HG03565 (cell line): ENCODE results near the gene DMBX1.

Experiments used
- ATAC-seq: cut with Tn5 transposase; IDR thresholded peaks from one replicate; pipeline ENCODE4 v1.9.1; 2021; ENCODE audit warnings: mild to moderate bottlenecking, moderate library complexity; ENCODE audit not compliant: unreplicated experiment

The DMBX1 gene

GRCh38 chr1:46458846-46459245 lies 30.8 kb upstream of the DMBX1 start:
- no peak for ATAC-seq

GRCh38 chr1:46459315-46459714 lies 30.3 kb upstream of the DMBX1 start:
- ATAC-seq: no peak

DNA sequence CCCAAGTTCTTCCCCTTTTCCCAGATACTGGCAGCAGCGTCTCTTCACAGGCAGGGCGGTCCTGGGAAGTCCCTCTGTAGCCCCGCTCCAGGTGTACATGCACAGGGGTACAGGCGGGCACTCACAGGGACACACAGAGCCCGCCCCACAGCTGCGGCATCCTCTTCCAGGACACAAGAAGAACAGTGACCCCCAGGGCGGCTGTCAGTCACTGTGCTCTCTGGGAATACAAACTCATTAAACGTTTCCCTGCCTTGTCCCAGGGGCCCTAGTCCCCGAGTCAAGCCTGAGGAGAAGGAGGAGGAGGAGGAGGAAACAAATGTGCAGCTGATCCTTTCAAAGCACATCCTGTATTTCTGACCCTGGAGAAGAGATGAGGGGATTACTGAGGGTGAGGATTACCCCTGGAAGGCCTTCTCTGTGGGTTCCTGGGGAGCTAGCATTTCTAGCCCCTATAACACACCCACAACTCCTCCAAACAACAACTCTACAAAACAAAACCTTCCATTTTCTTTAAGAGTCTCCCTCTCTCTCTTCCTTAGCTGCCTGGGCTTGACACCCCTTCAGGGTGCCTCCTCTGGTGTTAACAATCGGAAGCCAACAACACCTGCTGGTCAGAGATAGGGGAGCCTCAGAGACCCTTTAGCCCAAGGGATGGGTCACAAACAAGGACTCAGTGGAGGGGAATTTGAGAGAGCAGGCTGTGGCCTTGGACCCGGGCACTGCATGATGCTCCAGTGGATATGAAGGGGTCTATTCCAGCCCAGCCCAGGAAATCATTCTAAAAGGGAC lies 28.4 kb upstream of the DMBX1 start:
- ATAC-seq: no peak

DNA sequence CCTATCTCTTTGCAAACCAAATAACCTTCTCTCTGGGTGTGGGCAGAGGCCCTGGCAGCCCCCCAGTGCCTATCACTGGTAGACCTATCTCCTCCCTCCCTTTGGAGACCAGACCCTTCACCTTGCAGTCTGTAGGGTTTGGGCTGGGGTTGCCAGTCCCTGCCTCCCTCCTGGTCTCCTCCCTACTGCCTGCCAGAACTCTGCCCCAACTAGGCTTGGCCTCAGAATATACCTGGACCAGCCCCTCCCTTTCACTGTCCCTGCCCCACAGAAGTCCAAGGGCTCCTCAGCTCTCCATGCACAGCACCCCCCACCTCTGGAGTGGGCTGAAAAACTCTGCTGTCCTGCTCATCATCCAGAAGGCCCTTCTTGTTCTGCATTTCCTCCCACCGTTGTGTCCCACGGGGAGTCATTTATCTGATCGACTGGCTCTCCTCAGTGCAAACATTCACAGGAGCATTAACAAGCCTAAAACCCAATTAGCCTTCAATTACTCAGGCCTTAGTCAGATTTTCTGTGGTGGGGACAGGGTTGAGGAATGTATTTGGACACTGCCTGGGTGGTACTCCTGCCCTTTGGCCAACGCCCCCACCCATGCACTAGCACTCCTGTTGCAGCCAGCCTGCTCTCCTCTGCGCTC lies 27.7 kb upstream of the DMBX1 start:
- ATAC-seq: no peak

- ATAC-seq: no peak
Measured at GRCh38 chr1:46464013-46464548, 25.6 kb upstream of the DMBX1 start.

GRCh38 chr1:46464915-46465314 lies 24.7 kb upstream of the DMBX1 start:
- ATAC-seq: no peak

DNA sequence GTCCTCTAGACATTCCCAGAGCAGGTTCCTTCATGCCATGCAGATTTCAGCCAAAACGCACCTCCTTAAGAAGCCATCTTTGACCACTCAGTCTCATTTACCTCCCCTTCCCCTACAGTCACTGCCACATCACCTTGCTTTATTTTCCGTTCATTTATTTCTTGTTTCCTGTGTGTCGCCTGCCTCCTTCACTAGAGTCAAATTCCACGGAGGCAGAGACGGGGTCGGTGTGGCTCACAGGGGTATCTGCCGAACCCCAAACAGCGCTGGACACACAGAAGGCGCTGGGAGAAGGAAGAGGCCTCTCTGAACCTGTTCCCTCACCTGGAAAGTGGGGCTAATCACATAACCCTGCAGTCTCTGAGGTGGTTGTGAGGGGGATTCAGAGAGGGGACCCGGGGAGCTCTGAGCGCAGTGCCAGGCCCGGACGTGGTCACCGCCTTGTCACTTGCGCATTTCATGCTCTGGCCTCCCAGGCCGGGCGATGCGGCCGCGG lies 23.6 kb upstream of the DMBX1 start:
- ATAC-seq: no peak

- no peak for ATAC-seq
Measured at GRCh38 chr1:46466477-46467182, 23.0 kb upstream of the DMBX1 start.

GRCh38 chr1:46467183-46467504 lies 22.5 kb upstream of the DMBX1 start:
- ATAC-seq: no peak

GRCh38 chr1:46469881-46470280 lies 19.8 kb upstream of the DMBX1 start:
- no peak for ATAC-seq

- ATAC-seq: no peak
Measured at GRCh38 chr1:46471848-46472492, 17.7 kb upstream of the DMBX1 start.

- no peak for ATAC-seq
Measured at GRCh38 chr1:46472498-46473181, 17.0 kb upstream of the DMBX1 start.

GRCh38 chr1:46473991-46474390 lies 15.6 kb upstream of the DMBX1 start:
- no peak for ATAC-seq

GRCh38 chr1:46474570-46474969 lies 15.1 kb upstream of the DMBX1 start:
- ATAC-seq: no peak

DNA sequence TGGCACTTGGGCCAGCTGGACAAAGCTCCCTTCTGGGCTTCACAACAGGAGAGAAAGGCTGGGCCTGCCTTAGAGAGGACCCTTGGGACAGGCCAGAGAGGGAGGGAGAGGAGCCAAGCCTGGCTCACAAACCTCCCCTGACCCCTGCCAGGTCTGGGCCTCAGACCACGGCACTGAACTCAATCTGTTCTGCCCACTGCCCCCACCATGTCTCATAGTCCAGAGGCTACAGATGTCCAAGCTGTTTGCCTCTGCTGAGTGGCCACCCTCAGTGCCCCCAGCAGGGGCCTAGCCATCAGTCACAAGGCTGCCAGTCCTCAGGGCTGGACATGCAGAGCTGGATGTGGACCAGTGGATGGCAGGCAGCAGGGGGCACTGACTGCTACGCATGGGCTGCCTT lies 13.0 kb upstream of the DMBX1 start:
- ATAC-seq: no peak

- ATAC-seq: no peak
Measured at GRCh38 chr1:46477153-46477929, 12.3 kb upstream of the DMBX1 start.

DNA sequence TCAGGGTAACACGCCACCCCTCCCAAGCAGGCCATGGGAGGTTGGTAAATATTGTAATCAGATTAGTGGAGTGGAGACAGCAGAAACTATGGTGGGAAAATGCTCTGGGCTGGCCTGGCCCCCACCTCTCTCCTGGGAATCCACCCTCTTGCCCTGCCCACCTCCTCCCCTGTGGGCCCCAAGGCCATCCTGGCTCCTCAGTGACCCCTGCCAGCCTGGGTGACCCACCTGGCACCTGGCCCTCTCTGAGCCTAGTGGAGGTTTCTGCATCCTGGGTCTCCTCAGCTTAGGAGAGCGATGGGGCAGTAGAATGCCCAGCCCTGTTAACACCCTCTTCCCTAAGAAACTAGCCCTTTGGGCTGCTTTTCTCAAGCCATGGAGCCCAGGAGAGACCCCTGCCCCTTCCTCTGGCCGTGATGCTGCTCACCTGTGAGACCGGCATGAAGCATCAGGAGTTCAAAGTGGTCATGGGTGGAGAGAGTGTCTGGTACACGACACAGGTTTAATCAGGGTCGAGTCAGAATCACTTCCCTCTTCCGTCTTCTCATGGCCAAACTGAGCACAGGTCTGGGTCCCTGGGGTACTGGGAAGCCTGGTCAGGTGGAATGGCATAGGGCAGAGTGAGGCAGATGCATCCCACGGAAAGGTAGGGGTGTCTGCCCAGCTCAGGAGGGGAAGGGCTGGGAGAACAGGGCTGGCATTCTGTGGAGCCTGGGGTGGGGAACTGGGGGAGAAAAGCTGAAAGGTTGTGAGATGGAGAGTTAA lies 10.7 kb upstream of the DMBX1 start:
- no peak for ATAC-seq

DNA sequence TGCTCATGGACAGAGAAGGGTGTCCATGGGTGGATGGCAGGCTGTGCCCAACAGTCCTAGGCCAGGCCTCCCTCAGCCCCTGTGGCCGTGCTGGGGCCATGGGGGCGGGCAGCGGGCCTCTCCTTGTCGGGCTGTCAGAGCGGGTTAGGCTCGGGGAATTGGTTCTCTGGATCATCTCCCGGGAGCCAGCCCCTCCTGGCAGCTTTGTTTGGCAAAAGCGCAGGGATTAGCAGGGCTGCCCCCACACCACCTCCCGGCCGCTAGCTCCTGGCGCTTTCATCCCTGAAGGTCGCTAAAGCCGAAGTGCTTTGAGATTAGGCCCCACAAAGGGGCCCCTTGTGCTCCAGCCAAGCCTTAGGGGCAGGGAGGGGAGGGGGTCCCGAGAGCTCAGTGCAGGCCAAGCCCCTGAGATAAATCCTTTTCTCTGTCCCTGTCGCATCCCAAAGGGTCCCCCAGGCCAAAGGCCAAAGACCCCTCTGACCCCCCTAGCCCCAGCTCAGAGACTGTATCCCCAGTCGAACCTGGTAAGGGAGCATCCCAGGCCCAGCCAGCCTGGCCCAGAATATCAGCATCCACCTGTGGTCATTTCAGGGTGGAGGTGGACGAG lies 9.8 kb upstream of the DMBX1 start:
- no peak for ATAC-seq
